Measurements from ENCODE around the gene FBXL22.

GRCh38 chr15:63597821-63598220 is 634 bp downstream of the FBXL22 start:
- no peak for TF ChIP-seq CTCF (conservative IDR thresholded peaks at IDR 0.05; ENCODE audit: low read depth in 2 of 2)
- no peak for TF ChIP-seq REST (IDR thresholded peaks at IDR 0.05; ENCODE audit: unreplicated experiment)

Data from GM23338 (cell line).